Upper lobe of left lung (tissue), 6 donors: ENCODE data around the gene ARID3B. TPM values are rescaled to one million over a fixed set of nuclear protein-coding genes. Genes with fewer than 3 reads are reported as not detected.

Experiments used
- ATAC-seq, 2 donors: fragments of 200-7000 bp; cut with Tn5 transposase; one replicate each; pipeline ENCODE4 v1.9.1; 2022; ENCODE audit warnings: mild to moderate bottlenecking in 2 of 2, moderate library complexity in 2 of 2; ENCODE audit not compliant: low FRiP score in 2 of 2
- DNase-seq, 2 donors: peaks; one replicate each; pipeline ENCODE4 v3.0.0-alpha.2; 2019 to 2020
- H3K27ac ChIP-seq, 4 donors: fragments of 200-600 bp; sonication (generic); one replicate each; pipeline ENCODE4 v1.5.1; 2016 to 2019
- H3K27me3 ChIP-seq, 4 donors: fragments of 200-600 bp; sonication (generic); one replicate each; pipeline ENCODE4 v1.5.1; 2017 to 2019
- H3K36me3 ChIP-seq, 4 donors: fragments of 200-600 bp; sonication (generic); one replicate each; pipeline ENCODE4 v1.5.1; 2016 to 2019
- H3K4me1 ChIP-seq, 4 donors: fragments of 200-600 bp; sonication (generic); one replicate each; pipeline ENCODE4 v1.5.1; 2018 to 2019
- H3K4me3 ChIP-seq, 4 donors: fragments of 200-600 bp; sonication (generic); one replicate each; pipeline ENCODE4 v1.5.1; 2017 to 2019; ENCODE audit warnings: mild to moderate bottlenecking in 2 of 4, moderate library complexity in 1 of 4
- H3K9me3 ChIP-seq, 4 donors: fragments of 200-600 bp; sonication (generic); one replicate each; pipeline ENCODE4 v1.5.1; 2018 to 2019
- EP300 ChIP-seq, 4 donors: sonication (generic); formaldehyde crosslinking; IDR thresholded peaks; one replicate each; pipeline ENCODE4 v1.5.1; 2017; ENCODE audit warnings: antibody characterized with exemption in 4 of 4, control low read depth in 2 of 4
- POLR2A ChIP-seq, 4 donors: fragments of 450-650 bp; IDR thresholded peaks; one replicate each; pipeline ENCODE4 v1.5.1; 2016 to 2017; ENCODE audit warnings: antibody characterized with exemption in 4 of 4, mild to moderate bottlenecking in 2 of 4
- POLR2AphosphoS5 ChIP-seq, 2 donors: sonication (generic); formaldehyde crosslinking; IDR thresholded peaks; one replicate each; pipeline ENCODE4 v1.5.1; 2017; ENCODE audit warnings: antibody characterized with exemption in 2 of 2
- WGBS, 2 donors: methylation state at CpG; one replicate each; pipeline ENCODE4 v1.1.5; 2017 to 2018; 5-methylcytosine and 5-hydroxymethylcytosine counted together
- total RNA-seq, 6 donors: library from RNA; depleted of rRNA in 4 of 6; stranded (reverse); fragments of >200 nt in 4 of 6; gene quantifications; one replicate each; pipeline versions ENCODE4 v1.1.0 to v1.2.1, GENCODE V29; 2016 to 2021
- TF ChIP-seq, protein P1 (sequence below), 6 experiments: fragments of 450-650 bp in 4 of 6; fragments of 200-600 bp in 2 of 6; sonication (generic) in 2 of 6; IDR thresholded peaks; one replicate each; pipeline ENCODE4 v1.5.1; 2016 to 2019; ENCODE audit warnings: antibody characterized with exemption in 6 of 6
- donor health status: DM: no; HTN: no; CAD: no; lungs with moderate emphysema.
- donor health status: DM: no; HTN: yes; CAD: no; lungs with severe emphysema.

The ARID3B gene
- total RNA-seq, 6 donors from 2014 or later: 11.0 to 36.7 (median 14.6) TPM

DNA sequence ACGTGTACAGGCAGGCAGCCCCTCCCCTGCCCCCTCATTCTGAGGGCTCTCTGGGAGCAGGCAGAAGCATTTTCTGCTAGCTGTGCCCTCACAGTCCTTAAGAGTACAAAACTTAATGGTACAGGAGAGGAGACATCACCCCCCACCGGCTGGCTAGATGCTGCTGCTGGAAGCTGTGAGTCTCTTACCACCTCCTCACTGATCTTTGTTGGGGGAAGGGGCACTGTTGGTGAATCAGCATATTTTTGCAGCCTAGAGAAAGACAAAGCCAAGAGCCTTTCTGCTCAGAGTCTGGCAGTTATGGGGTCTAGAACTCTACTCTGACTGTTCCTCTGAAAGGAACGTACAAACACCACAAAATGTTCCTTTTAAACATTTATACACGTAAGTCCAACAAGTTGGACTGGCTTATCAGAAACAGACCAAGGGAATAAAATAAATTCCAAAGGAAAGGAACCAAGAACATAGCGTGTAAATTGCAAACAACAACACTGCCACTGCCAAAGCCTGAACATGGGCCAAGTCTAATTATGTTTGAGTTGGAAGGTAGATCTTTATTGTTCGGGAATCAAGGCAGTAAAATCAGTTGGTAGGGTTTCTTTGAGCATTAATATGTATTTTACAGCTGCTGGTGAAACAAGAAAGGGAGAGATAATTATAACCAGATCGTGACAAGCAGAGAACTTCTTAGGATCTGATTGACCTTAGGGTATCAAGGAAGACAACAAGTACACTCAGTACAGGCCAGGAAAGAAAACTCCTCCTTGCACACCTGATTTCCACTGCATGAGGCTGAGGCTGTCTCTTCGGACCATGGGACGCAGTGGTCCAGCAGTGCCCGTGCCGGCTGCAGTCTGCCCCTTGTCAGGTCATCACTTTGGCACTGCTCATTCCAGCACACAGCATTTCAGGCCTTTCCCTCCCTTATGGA, 102.0 kb downstream of the ARID3B start:
- Histone ChIP-seq H3K4me3 (peak overlapping the region in 1 of 4 donors; percentile 1), H3K9me3 (no peaks in the 10 kb centered on the region), H3K27ac (peak overlapping the region; percentile 65 to 82 (median 76)), H3K27me3 (no peaks in the 10 kb centered on the region), H3K36me3 (peaks cover 0 to 40% (median 17%) of the 10 kb centered on the region in 4 donors), H3K4me1 (peaks cover 6 to 37% (median 22%) of the 10 kb centered on the region in 4 donors)
- WGBS, 2 donors: 49 to 58% methylated on average over 11 of the region's 11 CpGs
- TF ChIP-seq EP300 (IDR thresholded peaks at IDR 0.05) (no peak), POLR2A (IDR thresholded peaks at IDR 0.05) (no peak), POLR2AphosphoS5 (IDR thresholded peaks at IDR 0.05) (no peak)
- TF ChIP-seq, protein P1, sequence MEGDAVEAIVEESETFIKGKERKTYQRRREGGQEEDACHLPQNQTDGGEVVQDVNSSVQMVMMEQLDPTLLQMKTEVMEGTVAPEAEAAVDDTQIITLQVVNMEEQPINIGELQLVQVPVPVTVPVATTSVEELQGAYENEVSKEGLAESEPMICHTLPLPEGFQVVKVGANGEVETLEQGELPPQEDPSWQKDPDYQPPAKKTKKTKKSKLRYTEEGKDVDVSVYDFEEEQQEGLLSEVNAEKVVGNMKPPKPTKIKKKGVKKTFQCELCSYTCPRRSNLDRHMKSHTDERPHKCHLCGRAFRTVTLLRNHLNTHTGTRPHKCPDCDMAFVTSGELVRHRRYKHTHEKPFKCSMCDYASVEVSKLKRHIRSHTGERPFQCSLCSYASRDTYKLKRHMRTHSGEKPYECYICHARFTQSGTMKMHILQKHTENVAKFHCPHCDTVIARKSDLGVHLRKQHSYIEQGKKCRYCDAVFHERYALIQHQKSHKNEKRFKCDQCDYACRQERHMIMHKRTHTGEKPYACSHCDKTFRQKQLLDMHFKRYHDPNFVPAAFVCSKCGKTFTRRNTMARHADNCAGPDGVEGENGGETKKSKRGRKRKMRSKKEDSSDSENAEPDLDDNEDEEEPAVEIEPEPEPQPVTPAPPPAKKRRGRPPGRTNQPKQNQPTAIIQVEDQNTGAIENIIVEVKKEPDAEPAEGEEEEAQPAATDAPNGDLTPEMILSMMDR (IDR thresholded peaks at IDR 0.05): no peak
- ATAC-seq (peak in 1 of 2 donors; percentile 14), DNase-seq (peak in 1 of 2 donors; percentile 56)

DNA sequence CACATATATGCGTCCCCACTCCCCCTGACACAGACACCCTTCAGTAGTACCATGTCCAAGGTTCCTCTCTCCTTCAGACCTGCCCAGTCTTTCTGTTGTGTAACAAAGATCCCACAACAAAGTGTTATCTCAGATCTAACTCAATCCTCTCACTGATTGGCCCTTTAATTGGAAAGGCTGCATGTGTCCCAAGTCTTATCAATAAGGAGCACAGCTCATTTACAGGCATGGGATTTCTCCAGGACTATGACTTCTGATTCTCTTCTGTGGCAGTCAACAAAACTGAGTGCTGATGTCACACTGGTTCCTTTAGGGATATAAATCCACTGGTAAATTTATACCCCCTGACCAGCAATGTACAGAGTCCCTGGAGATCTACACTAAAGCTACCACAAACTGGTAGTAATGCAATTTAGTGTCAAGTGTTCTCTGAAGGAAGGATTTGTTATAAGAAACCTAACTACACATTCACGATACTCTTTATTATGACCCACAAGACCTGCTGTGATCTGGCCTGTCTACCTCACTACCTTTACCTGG, 102.7 kb downstream of the ARID3B start:
- Histone ChIP-seq H3K27ac (peak overlapping the region; percentile 65 to 82 (median 76)), H3K4me3 (no peak overlapping the region), H3K36me3 (peaks cover 0 to 34% (median 11%) of the 10 kb centered on the region in 4 donors), H3K4me1 (peaks cover 6 to 42% (median 22%) of the 10 kb centered on the region in 4 donors), H3K9me3 (no peaks in the 10 kb centered on the region), H3K27me3 (no peaks in the 10 kb centered on the region)
- 81 to 91% methylated on average over 2 of the region's 2 CpGs for WGBS, 2 donors
- DNase-seq (no peak), ATAC-seq (no peak)
- no peak for TF ChIP-seq EP300 (IDR thresholded peaks at IDR 0.05)
- TF ChIP-seq POLR2AphosphoS5 (IDR thresholded peaks at IDR 0.05): no peak

DNA sequence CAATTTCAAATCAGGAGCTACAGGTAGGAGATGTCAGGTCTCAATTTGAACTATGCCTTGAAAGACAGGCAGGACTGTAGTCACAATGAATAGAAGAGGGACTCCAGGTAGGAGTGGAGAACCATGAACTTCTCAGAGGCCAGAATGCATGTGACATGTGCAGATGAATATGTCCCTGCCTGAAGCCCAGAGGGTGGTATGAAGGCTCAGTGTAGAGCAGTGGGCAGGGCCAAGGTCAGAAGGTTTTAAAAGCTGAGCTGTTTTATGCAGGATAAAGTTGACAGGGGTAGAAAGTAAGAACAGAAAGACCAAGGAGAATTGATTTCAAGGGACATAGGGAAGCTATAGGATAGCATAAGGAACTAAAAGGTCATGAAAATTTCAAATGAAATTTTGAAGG, 105.5 kb downstream of the ARID3B start:
- Histone ChIP-seq H3K9me3 (no peaks in the 10 kb centered on the region), H3K27me3 (no peaks in the 10 kb centered on the region), H3K4me3 (no peak overlapping the region), H3K36me3 (peaks cover 0 to 12% (median 0%) of the 10 kb centered on the region in 4 donors), H3K27ac (no peak overlapping the region), H3K4me1 (peaks cover 6 to 29% (median 18%) of the 10 kb centered on the region in 4 donors)
- TF ChIP-seq POLR2A (IDR thresholded peaks at IDR 0.05): no peak
- TF ChIP-seq, protein P1 (IDR thresholded peaks at IDR 0.05): no peak
- no peak for TF ChIP-seq EP300 (IDR thresholded peaks at IDR 0.05)
- no peak for TF ChIP-seq POLR2AphosphoS5 (IDR thresholded peaks at IDR 0.05)
- DNase-seq (no peak), ATAC-seq (no peak)

Other genes starting within 250 kb of the ARID3B start
- 1 to 10 TPM in 4 of 6 donors, under 1 TPM in 1, not detected in 1; 0.91 to 8.4 (median 1.1) TPM for gene CYP11A1, start 173.6 kb upstream of the ARID3B start, total RNA-seq
- 1 to 10 TPM; 1.0 to 9.1 (median 5.3) TPM for gene SEMA7A, start 107.3 kb upstream of the ARID3B start, total RNA-seq
- 10 to 100 TPM; 22.0 to 53.1 (median 48.6) TPM for gene UBL7, start 80.1 kb upstream of the ARID3B start, total RNA-seq
- gene CLK3, start 74.6 kb downstream of the ARID3B start, total RNA-seq: 100 to 1,000 TPM in 2 of 6 donors, 10 to 100 TPM in 4; 78.0 to 289 (median 89.7) TPM
- gene EDC3, start 154.8 kb downstream of the ARID3B start, total RNA-seq: 10 to 100 TPM; 16.7 to 43.0 (median 27.7) TPM
- 1 to 10 TPM in 2 of 6 donors, under 1 TPM in 3, not detected in 1; 0.46 to 6.1 (median 0.92) TPM for gene CYP1A1, start 184.3 kb downstream of the ARID3B start, total RNA-seq
- gene CYP1A2, start 207.6 kb downstream of the ARID3B start, total RNA-seq: under 1 TPM in 2 of 6 donors, not detected in 4; 0.15 to 0.80 TPM
- 100 to 1,000 TPM in 1 of 6 donors, 10 to 100 TPM in 5; 32.7 to 104 (median 64.8) TPM for gene CSK, start 240.9 kb downstream of the ARID3B start, total RNA-seq